ENCODE results near the gene PARD3B. TPM values are rescaled to one million over a fixed set of nuclear protein-coding genes. Genes with fewer than 3 reads are reported as not detected.

PARD3B gene
- total and polyA plus RNA-seq, 10 of the 15 experiments (the other 5 are each of a cell fraction or from before 2014, with no cell fraction given): 0.01 to 0.54 (median 0.07) TPM; not detected in 7

GRCh38 chr2:204670124-204670523 is 124.8 kb downstream of the PARD3B start:
- POLR2A ChIA-PET: no interaction called here
- RAD21 ChIA-PET (ENCODE audit: unreplicated experiment): no interaction called here
- no peaks in the 10 kb centered on the region for H3K4me1 ChIP-seq (ENCODE audit: control insufficient read depth, insufficient read depth, low read length)
- H3K9ac ChIP-seq (ENCODE audit: control insufficient read depth, insufficient read depth, low read length): no peak overlapping the region
- no peak overlapping the region for H2AFZ ChIP-seq (ENCODE audit: control insufficient read depth, low read depth, low read length)
- H3K27ac ChIP-seq (ENCODE audit: control insufficient read depth, insufficient read depth): no peak overlapping the region
- ATAC-seq (no peak), FAIRE-seq (no peak), DNase-seq (ENCODE audit: low read depth, low spot score) (no peak)
- H3K79me2 ChIP-seq (ENCODE audit: control insufficient read depth, insufficient read depth, low read length): no peaks in the 10 kb centered on the region
- H3K4me2 ChIP-seq (ENCODE audit: control insufficient read depth, insufficient read depth): no peak overlapping the region
- intact Hi-C loops (cut with micrococcal nuclease; ENCODE audit: unreplicated experiment): no loop called here
- WGBS (ENCODE audit: insufficient coverage, insufficient replicate concordance, low lambda C conversion rate, missing lambda C conversion rate): 0% methylated on average over 2 of the region's 2 CpGs
- no peaks in the 10 kb centered on the region for H3K36me3 ChIP-seq (ENCODE audit: control insufficient read depth in 2 of 2, insufficient read depth in 2 of 2, low read length in 1 of 2)
- no peaks in the 10 kb centered on the region for H4K20me1 ChIP-seq (ENCODE audit: control insufficient read depth, insufficient read depth)
- SMC1A ChIA-PET (ENCODE audit: uncharacterized antibody, unreplicated experiment): no interaction called here
- in situ Hi-C loops (cut with MboI): no loop called here
- no peaks in the 10 kb centered on the region for H3K27me3 ChIP-seq (replicated peaks in 1 of 2; ENCODE audit: control insufficient read depth in 2 of 2, insufficient read depth in 2 of 2, low read length in 1 of 2)
- H3K9me3 ChIP-seq (replicated peaks; ENCODE audit: control insufficient read depth, insufficient read depth, low read length): no peaks in the 10 kb centered on the region
- H3K4me3 ChIP-seq: no peak overlapping the region
- TF ChIP-seq TBL1XR1 (IDR thresholded peaks at IDR 0.05; ENCODE audit: low read depth, low read length): no peak
- no peak for TF ChIP-seq FOXK2 (IDR thresholded peaks at IDR 0.05)
- no peak for TF ChIP-seq CEBPB (IDR thresholded peaks at IDR 0.05; ENCODE audit: borderline replicate concordance in 1 of 2, low read depth in 2 of 2, low read length in 2 of 2)
- no peak for TF ChIP-seq ZNF622 (IDR thresholded peaks at IDR 0.05)
- TF ChIP-seq JUND (IDR thresholded peaks at IDR 0.05; ENCODE audit: low read depth, low read length): no peak
- TF ChIP-seq, protein P1, sequence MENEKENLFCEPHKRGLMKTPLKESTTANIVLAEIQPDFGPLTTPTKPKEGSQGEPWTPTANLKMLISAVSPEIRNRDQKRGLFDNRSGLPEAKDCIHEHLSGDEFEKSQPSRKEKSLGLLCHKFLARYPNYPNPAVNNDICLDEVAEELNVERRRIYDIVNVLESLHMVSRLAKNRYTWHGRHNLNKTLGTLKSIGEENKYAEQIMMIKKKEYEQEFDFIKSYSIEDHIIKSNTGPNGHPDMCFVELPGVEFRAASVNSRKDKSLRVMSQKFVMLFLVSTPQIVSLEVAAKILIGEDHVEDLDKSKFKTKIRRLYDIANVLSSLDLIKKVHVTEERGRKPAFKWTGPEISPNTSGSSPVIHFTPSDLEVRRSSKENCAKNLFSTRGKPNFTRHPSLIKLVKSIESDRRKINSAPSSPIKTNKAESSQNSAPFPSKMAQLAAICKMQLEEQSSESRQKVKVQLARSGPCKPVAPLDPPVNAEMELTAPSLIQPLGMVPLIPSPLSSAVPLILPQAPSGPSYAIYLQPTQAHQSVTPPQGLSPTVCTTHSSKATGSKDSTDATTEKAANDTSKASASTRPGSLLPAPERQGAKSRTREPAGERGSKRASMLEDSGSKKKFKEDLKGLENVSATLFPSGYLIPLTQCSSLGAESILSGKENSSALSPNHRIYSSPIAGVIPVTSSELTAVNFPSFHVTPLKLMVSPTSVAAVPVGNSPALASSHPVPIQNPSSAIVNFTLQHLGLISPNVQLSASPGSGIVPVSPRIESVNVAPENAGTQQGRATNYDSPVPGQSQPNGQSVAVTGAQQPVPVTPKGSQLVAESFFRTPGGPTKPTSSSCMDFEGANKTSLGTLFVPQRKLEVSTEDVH (IDR thresholded peaks at IDR 0.05; ENCODE audit: low read depth, partially characterized antibody): no peak
- BruUV-seq (replicated peaks): no TSS peak
- CTCF ChIA-PET: interaction anchor here (0.6 kb wide), 1 partner anchor 1008 kb away, joined by 3 read pairs; no protein-coding TSS in a partner anchor
